Testis (tissue), 2 donors: ENCODE results near the gene MON2.

Experiments
- POLR2A ChIP-seq: fragments of 450-650 bp; IDR thresholded peaks from one replicate; pipeline ENCODE4 v1.6.1; 2017; ENCODE audit warnings: antibody characterized with exemption, mild to moderate bottlenecking, moderate library complexity
- TF ChIP-seq, protein P1 (sequence below), 3 experiments: fragments of 450-650 bp in 2 of 3; fragments of 200-600 bp in 1 of 3; sonication (generic) in 1 of 3; IDR thresholded peaks; one replicate each; pipeline ENCODE4 v1.5.1; 2016 to 2019; ENCODE audit warnings: antibody characterized with exemption in 3 of 3, mild to moderate bottlenecking in 2 of 3, moderate library complexity in 1 of 3

DNA sequence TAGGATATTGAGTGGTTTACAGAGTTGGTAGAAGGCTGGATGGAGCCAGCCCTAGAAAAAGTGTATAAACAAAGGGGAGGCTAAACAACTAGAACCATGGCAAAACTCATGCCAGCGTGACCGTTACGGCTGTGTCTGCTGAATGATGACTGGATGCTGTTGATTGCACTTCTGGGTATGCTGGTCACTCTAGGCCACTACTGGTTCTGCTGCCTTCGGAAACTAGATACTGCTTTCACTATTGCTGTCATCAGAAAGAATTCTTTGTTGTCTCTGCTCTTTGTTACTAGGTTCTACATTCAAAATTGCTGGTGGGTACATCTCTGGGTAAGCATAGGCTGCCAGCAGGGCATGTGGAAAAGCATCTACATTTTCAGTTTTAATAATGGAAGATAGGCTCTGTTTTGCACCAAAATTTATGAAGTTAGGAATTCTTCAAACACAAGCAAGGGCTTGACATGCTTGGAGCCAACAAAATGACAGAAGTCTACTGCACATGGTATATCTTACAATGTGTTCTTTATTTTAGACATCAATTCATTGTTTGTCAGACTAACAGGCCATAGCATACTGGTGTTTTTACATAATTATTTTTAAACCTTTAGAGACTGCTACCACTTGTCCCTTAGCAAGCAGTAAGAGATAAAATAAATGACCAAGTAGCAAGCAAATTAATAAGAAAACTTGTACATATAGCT lies 15.4 kb downstream of the MON2 start:
- TF ChIP-seq, protein P1, sequence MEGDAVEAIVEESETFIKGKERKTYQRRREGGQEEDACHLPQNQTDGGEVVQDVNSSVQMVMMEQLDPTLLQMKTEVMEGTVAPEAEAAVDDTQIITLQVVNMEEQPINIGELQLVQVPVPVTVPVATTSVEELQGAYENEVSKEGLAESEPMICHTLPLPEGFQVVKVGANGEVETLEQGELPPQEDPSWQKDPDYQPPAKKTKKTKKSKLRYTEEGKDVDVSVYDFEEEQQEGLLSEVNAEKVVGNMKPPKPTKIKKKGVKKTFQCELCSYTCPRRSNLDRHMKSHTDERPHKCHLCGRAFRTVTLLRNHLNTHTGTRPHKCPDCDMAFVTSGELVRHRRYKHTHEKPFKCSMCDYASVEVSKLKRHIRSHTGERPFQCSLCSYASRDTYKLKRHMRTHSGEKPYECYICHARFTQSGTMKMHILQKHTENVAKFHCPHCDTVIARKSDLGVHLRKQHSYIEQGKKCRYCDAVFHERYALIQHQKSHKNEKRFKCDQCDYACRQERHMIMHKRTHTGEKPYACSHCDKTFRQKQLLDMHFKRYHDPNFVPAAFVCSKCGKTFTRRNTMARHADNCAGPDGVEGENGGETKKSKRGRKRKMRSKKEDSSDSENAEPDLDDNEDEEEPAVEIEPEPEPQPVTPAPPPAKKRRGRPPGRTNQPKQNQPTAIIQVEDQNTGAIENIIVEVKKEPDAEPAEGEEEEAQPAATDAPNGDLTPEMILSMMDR (IDR thresholded peaks at IDR 0.05), result no peak
- TF ChIP-seq POLR2A, result no peak
